Left lung (tissue), 10 donors: ENCODE data around the gene GLCE. TPM values are rescaled to one million over a fixed set of nuclear protein-coding genes. Genes with fewer than 3 reads are reported as not detected.

Experiments used
- ATAC-seq: fragments of 200-7000 bp; cut with Tn5 transposase; one replicate; pipeline ENCODE4 v1.9.1; 2020; ENCODE audit warnings: moderate library complexity
- DNase-seq, 4 donors: peaks; one replicate each; pipeline ENCODE4 v3.0.0-alpha.2; 2013 to 2020
- H3K27ac ChIP-seq, 2 donors: fragments of 200-600 bp; sonication (generic) in 1 of 2; one replicate each; pipeline versions ENCODE4 v1.5.0 to v1.8.0; 2020 to 2021
- H3K27me3 ChIP-seq, 2 donors: fragments of 200-600 bp; sonication (generic) in 1 of 2; one replicate each; pipeline versions ENCODE4 v1.5.0 to v1.8.0; 2020 to 2021
- H3K36me3 ChIP-seq, 2 donors: fragments of 200-600 bp; sonication (generic) in 1 of 2; one replicate each; pipeline versions ENCODE4 v1.5.0 to v1.8.0; 2020 to 2021
- H3K4me1 ChIP-seq, 2 donors: fragments of 200-600 bp; one replicate each; pipeline ENCODE4 v1.8.0; 2021
- H3K4me3 ChIP-seq, 2 donors: fragments of 200-600 bp; sonication (generic) in 1 of 2; one replicate each; pipeline versions ENCODE4 v1.5.0 to v1.8.0; 2020 to 2021; ENCODE audit warnings: mild to moderate bottlenecking in 1 of 2
- H3K9me3 ChIP-seq, 2 donors: fragments of 200-600 bp; sonication (generic) in 1 of 2; one replicate each; pipeline versions ENCODE4 v1.5.0 to v1.8.0; 2020 to 2021
- CTCF ChIP-seq, 2 donors: fragments of 200-600 bp; sonication (generic) in 1 of 2; IDR thresholded peaks; one replicate each; pipeline versions ENCODE4 v1.5.0 to v1.8.0; 2021; ENCODE audit warnings: antibody characterized with exemption in 2 of 2
- intact Hi-C, 2 donors: fragments of 100-400 bp; cut with DNase I; formaldehyde crosslinking; loops; one replicate each; pipeline versions ENCODE4 v1.11.2 to v1.14.2; 2022
- polyA plus RNA-seq, 6 donors: library from polyadenylated mRNA; unstranded; fragments of 120-200 nt; gene quantifications; one replicate each; pipeline ENCODE4 v1.2.1, GENCODE V29; 2013; ENCODE audit not compliant: insufficient read length in 6 of 6
- total RNA-seq, 2 donors: library from RNA; stranded (reverse); fragmentation: NEBNext Ultra II Directional; extraction: Animal tissue kit (Norgen Biotek cat#: 25700); gene quantifications; one replicate each; pipeline ENCODE4 v1.2.1, GENCODE V29; 2021
- donor health status: DM: no; HTN: yes; CAD: no.
- donor health status: DM: no; HTN: no; CAD: no.

The GLCE gene
- total and polyA plus RNA-seq, 8 donors = 18.2 to 66.6 (median 60.6) TPM

GRCh38 chr15:69275074-69275670 lies 114.7 kb downstream of the GLCE start:
- H3K9me3 ChIP-seq = no peaks in the 10 kb centered on the region
- no peaks in the 10 kb centered on the region for H3K27me3 ChIP-seq
- H3K4me3 ChIP-seq = no peak overlapping the region
- TF ChIP-seq CTCF (IDR thresholded peaks at IDR 0.05) = no peak
- no peak for DNase-seq
- no peak overlapping the region for H3K27ac ChIP-seq
- no peaks in the 10 kb centered on the region for H3K36me3 ChIP-seq
- intact Hi-C loops = no loop called here
- no peak for ATAC-seq
- no peaks in the 10 kb centered on the region for H3K4me1 ChIP-seq

DNA sequence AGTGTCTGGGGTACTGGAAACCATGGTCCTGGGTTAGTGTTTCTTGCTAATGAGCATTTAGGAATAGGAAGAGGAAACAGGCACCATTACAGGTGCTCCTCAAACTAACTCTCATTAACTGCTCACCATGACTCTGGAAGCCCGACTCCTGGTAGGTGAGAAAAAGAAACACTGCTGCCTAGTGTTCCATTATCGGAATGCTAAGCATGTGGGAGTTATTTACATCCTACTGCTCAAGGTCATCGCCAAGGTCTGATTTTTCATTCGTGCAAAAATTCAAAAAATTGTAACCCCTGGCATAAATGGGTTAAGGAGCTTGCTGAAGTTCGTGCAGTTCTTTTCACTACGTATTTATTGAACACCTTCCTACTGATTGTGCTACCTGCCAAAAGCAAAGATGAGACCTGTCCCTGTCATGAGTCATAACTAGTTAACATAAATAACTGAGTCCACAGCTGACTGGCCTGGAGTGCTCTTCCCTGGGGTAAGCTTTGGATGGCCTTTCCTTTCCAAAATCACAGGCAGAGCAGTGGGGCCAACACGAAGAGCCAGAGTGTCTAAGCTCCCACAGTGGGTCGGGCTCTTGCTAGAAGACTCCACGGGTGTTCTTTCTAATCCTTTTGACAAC lies 115.6 kb downstream of the GLCE start:
- no peaks in the 10 kb centered on the region for H3K9me3 ChIP-seq
- H3K4me1 ChIP-seq = no peaks in the 10 kb centered on the region
- intact Hi-C loops = no loop called here
- no peak for TF ChIP-seq CTCF (IDR thresholded peaks at IDR 0.05)
- DNase-seq (no peak), ATAC-seq (no peak)
- no peak overlapping the region for H3K27ac ChIP-seq
- H3K36me3 ChIP-seq = no peaks in the 10 kb centered on the region
- no peak overlapping the region for H3K4me3 ChIP-seq
- H3K27me3 ChIP-seq = no peaks in the 10 kb centered on the region

DNA sequence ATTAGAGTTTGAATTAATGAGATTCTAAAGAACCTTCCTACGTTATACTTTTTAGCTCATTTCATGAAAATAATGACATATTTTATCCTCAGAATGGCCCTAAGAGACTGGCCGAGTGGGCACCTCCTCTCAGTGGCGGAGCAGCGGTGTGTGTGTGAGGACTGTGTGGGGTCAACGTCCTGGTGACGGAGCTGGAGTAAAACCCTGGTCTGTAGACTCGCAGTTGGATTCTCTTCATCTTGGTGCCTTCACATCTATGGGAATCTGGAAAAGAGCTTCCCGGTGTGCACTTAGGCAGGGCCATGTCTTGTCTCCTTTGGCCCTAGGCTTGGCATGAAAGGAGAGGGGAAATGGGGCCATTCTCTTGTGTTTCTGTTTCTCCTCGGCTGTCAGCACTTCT lies 116.9 kb downstream of the GLCE start:
- Histone ChIP-seq H3K4me3 (no peak overlapping the region), H3K27me3 (no peaks in the 10 kb centered on the region), H3K27ac (no peak overlapping the region), H3K4me1 (no peaks in the 10 kb centered on the region), H3K9me3 (no peaks in the 10 kb centered on the region), H3K36me3 (no peaks in the 10 kb centered on the region)
- intact Hi-C loops = no loop called here
- DNase-seq (peak in 1 of 4 donors; percentile 27), ATAC-seq (no peak)
- no peak for TF ChIP-seq CTCF (IDR thresholded peaks at IDR 0.05)

- Histone ChIP-seq H3K27me3 (no peaks in the 10 kb centered on the region), H3K27ac (no peak overlapping the region), H3K4me3 (no peak overlapping the region), H3K36me3 (no peaks in the 10 kb centered on the region), H3K9me3 (no peaks in the 10 kb centered on the region), H3K4me1 (no peaks in the 10 kb centered on the region)
- DNase-seq (no peak), ATAC-seq (no peak)
- no peak for TF ChIP-seq CTCF (IDR thresholded peaks at IDR 0.05)
- intact Hi-C loops = no loop called here
These were observed 119.2 kb downstream of the GLCE start for GRCh38 chr15:69279636-69280035.

- intact Hi-C loops = no loop called here
- no peaks in the 10 kb centered on the region for H3K27me3 ChIP-seq
- no peak overlapping the region for H3K27ac ChIP-seq
- no peaks in the 10 kb centered on the region for H3K9me3 ChIP-seq
- no peak overlapping the region for H3K4me3 ChIP-seq
- no peaks in the 10 kb centered on the region for H3K4me1 ChIP-seq
- TF ChIP-seq CTCF (IDR thresholded peaks at IDR 0.05) = no peak
- H3K36me3 ChIP-seq = no peaks in the 10 kb centered on the region
- DNase-seq (no peak), ATAC-seq (no peak)
These were observed 120.3 kb downstream of the GLCE start for GRCh38 chr15:69280783-69281182.
